ENCODE measurements around the gene SGSH.

SGSH gene

DNA sequence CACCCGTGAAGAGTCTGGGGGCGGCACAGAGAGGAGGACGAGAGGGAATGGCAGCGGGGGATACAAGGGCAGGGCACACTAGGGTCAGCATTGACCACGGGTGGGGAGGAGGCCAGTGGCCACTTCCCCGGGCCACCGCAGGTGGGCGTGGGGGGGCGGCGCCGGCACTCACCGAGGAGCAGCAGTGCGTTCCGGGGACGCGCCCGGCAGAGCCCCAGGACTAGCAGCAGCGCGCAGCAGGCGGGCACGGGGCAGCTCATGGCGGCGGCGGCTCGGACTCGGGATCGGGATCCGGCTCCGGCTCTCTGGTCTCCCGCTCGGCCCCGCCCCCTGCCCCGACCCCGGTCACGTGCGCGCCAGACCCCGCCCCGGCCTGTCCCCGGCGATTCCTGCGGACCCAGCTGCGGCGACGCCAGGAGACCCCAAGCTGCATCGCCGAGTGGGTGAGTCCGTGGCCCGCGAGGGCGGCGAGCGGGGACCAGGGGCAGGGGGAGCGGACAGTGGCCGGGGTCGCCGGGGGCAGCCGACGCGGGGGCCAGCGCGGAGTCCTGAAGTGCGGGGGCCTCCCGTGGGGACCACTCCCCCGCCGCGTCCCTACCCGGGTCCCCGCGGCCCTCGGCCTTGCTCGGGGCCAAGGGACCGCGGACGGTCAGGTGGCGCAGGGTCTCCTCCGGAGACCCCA is at the start of gene SGSH, which contains the start of gene SLC26A11:
Gene SGSH (minus strand): TSS at position 280 of the 682 bp plus-strand sequence. CDS start 20 bp downstream, at position 260.
Gene SLC26A11 (plus strand): TSS at position 374 of the 682 bp plus-strand sequence. CDS start 1,134 bp downstream, outside the sequence.
- no peak for DNase-seq (ENCODE audit: low spot score)

GRCh38 chr17:80269405-80269807 is 49.3 kb upstream of the SGSH start:
- DNase-seq (ENCODE audit: low spot score), result no peak

DNA sequence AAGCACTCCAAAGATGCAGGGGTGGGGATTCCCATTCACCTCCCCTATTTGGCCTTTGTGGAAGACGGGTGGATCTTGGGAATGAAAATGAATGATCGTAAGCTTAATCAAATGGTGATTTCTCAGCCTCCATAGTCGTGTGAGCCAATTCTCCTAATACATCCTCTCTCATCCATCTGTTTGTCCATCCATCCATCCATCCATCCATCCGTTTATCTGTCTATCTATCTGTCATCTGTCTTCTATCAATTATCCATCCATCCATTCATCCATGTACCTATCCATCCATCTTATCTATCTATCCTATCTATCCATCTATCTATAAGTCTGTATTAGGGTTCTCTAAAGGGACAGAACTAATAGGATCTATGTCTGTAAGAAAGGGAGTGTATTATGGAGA is 48.3 kb upstream of the SGSH start:
- DNase-seq (ENCODE audit: low spot score), result no peak

DNA sequence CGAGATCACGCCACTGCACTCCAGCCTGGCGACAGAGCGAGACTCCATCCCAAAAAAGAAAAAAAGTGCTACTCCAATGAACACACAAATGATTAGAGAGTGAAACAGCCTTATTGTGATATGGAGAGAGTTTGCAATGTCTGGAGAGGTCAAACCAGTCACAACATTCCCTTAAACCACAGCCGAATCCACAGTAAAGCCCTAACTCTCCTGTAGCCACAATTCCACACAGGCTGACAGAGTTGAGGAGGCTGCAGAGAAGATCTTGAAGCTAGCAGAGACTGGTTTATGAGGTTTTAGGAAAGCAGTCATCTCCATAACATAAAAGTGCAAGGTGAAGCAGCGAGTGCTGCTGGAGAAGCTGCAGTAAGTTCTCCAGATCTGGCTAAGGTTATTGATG is 47.3 kb upstream of the SGSH start:
- DNase-seq (ENCODE audit: low spot score), result no peak

DNA sequence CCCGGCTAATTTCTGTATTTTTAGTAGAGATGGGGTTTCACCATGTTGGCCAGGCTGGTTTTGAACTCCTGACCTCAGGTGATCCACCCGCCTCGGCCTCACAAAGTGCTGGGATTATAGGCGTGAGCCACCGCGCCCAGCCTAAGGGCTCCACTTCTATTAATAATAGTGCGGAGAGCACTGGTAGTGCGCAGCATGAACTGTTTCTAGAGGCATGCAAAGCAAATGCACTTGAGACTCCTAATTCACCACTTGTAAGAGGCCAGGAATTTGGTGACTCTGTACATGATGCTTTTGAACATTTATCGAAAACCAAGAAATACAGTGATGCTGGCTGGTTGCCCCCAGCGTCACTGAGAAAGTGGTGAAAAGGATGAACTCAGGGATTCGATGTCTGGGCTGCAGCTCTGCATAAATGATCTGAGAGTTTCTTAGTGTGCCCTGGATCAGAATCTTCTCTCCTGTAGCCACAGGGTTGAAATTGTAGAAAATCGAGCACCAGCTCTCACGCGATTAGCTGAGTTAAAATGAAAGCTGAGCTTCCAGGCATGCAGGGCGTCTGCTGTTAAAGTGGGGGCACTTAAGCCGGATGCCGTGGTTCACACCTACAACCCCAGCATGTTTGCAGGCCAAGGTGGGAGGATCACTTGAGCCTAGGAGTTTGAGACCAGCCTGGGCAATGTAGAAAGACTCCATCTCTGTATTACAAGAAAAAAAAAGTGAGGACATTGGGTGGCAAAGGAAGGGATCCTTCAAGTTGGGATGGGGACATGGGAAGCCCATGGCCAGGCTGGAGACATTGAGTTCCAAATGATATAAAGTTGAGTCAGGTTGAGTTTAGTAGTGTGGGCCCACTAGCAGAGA is 45.3 kb upstream of the SGSH start:
- DNase-seq (ENCODE audit: low spot score), result no peak

GRCh38 chr17:80264205-80265075 is 44.3 kb upstream of the SGSH start:
- DNase-seq (ENCODE audit: low spot score), result no peak

- peak; percentile 86 for DNase-seq (ENCODE audit: low spot score)
Measured at GRCh38 chr17:80263253-80264204, 43.4 kb upstream of the SGSH start.

- no peak for DNase-seq (ENCODE audit: low spot score)
Measured at GRCh38 chr17:80262775-80263244, 42.7 kb upstream of the SGSH start.

DNA sequence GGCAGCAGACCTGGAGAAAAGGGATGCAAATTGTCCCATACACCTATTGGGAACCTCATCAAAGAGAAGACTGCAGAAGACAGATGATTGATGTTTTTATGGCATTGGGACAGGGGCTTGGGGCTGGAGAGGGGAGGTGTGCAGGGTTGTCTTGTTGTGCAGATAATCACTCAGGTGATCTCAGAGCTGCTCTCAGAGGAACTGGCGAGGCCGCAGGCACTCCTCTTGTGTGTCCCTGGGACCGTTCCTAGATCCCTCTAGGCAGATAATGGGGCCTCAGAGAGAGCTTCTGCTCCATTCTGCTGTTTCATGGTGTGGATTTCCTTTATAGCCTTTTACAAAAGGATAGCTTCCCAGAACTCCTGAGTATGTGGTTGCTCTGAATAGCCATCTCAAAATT is 42.2 kb upstream of the SGSH start:
- DNase-seq (ENCODE audit: low spot score), result peak; percentile 46

GRCh38 chr17:80261895-80262279 is 41.8 kb upstream of the SGSH start:
- DNase-seq (ENCODE audit: low spot score), result no peak

GRCh38 chr17:80261159-80261894 is 41.2 kb upstream of the SGSH start:
- DNase-seq (ENCODE audit: low spot score), result peak; percentile 58

- peak; percentile 76 for DNase-seq (ENCODE audit: low spot score)
Measured at GRCh38 chr17:80260791-80261158, 40.6 kb upstream of the SGSH start, which contains the start of gene RNF213. Gene RNF213 (plus strand): TSS chr17:80260852. CDS start chr17:80263682, 2,830 bp downstream.

DNA sequence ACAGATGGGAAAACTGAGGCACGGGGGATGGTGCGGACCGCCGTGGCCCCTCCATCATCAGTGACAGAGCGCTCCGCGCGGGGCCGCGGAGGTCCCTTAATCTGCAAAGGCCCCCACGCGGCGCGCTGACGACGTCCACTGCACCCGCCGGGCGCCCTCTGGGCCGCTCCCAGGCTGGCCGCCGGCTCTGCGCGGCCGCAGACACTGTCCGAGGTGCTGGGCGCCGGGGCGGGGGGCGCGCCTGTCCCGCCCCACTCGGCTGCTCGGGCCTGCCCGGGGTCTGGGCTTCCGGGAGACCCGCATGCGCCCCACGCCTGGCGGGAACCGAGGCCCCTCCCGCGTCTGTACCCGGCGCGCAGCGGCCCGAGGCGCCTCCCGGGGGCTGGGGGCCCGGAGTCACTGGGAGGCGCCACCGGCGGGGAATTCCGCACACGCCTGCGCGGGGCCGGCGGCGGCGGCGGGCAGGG is 40.0 kb upstream of the SGSH start:
- peak; percentile 88 for DNase-seq (ENCODE audit: low spot score)

- DNase-seq (ENCODE audit: low spot score), result peak; percentile 61
Measured at GRCh38 chr17:80259457-80260068, 39.4 kb upstream of the SGSH start.

- DNase-seq (ENCODE audit: low spot score), result peak; percentile 15
Measured at GRCh38 chr17:80258296-80258695, 38.2 kb upstream of the SGSH start.

DNA sequence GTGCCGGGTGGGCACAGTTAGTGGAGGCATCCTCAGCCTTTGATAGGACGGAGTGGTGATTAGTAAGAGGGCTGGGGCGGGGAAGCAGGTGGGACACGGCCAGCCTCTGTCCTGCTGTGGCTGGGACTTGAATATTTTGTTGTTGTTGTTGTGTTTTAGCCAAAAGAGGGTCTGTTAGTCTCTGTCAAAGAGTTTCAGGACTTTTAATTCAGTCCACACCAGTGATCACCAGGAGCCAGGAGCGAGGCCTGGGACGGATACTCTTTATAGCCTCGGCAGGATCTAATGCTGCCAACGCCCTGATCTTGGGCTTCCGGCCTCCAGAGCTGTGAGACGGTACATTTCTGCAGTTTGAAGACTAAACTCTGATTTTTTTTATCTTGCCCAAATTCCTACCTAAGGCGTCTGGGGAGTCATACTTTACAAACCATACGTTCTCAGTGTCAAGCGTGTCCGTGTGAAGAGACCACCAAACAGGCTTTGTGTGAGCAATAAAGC is 37.6 kb upstream of the SGSH start:
- DNase-seq (ENCODE audit: low spot score), result peak; percentile 51

DNA sequence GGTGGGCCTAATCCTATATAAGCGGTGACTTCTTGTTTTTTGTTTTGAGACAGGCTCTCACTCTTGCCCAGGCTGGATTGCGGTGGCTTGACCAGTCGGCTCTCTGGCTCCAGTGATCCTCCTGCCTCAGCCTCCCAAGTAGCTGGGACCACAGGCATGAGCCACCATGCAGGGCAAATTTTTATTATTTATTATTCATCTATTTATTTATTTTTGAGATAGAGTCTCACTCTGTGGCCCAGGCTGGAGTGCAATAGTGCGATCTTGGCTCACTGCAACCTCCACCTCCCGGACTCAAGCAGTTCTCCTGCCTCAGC is 35.9 kb upstream of the SGSH start:
- DNase-seq (ENCODE audit: low spot score), result no peak

DNA sequence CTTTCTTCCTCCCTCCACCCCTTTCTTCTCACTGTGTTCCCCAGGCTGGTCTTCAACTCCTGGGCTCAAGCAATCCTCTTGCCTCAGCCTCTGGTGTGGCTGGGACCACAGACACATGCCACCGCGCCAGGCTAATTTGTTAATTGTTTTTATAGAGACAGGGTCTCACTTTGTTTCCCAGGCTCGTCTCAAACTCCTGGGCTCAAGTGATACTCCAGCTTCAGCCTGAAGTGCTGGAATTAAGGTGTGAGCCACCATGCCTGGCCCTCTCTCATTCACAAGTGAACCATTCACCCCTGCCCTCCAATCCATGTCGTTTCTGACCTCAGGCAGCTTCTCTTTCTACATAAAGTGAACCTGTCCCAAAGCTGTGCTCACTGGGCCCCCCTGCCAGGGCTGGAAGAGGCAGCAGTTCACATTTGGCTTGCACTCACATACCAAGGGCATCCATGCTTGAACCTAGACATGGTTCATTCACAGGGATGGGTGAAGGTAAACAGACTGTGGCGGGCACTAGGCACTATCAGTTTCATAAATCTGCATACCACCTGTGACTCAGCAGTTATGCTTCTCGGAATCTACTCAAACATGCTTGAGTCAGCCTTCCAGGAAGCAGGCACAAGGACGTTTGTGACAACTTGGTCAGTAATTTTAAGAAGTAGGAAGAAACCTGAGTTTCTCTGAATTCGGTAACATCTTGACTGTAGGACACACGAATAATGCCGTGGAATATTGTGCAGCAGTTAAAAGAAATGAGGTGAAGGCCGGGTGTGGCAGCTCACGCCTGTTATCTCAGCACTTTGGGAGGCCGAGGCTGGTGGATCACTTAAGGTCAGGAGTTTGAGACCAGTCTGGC is 34.5 kb upstream of the SGSH start:
- peak; percentile 95 for DNase-seq (ENCODE audit: low spot score)

All from hematopoietic multipotent progenitor cell treated with erythropoietin and hydrocortisone succinate and interleukin-3 and kit ligand, for 17 days (in vitro differentiated cells).